Left cardiac atrium (tissue), 4 donors: ENCODE data around the gene NUDT11. TPM values are rescaled to one million over a fixed set of nuclear protein-coding genes. Genes with fewer than 3 reads are reported as not detected.
"Not testable (repeated sequence)": the region's sequence is repeated elsewhere in the genome, so short reads cannot be mapped to it uniquely, and the experiment has no call there.

Experiments
- ATAC-seq, 2 donors: fragments of 200-7000 bp; cut with Tn5 transposase; one replicate each; pipeline ENCODE4 v1.9.1; 2020; ENCODE audit warnings: mild to moderate bottlenecking in 2 of 2, moderate library complexity in 2 of 2
- DNase-seq: peaks from one replicate; pipeline ENCODE4 v3.0.0-alpha.2; 2020
- intact Hi-C, 2 donors: fragments of 100-400 bp; cut with DNase I; formaldehyde crosslinking; loops; one replicate each; pipeline versions ENCODE4 v1.14.1 to v1.15.1; 2022 to 2023
- long read RNA-seq: library from polyadenylated mRNA; unstranded; transcript quantifications from one replicate; pipeline ENCODE4 v2.0.0, GENCODE V29; 2021
- total RNA-seq, 2 donors: library from RNA; stranded (reverse); fragmentation: NEBNext Ultra II Directional; extraction: Animal tissue kit (Norgen Biotek cat#: 25700); gene quantifications; one replicate each; pipeline ENCODE4 v1.2.1, GENCODE V29; 2021
- donor health status: DM: no; HTN: yes; CAD: no.
- donor health status: DM: no; HTN: yes; CAD: no; lungs with severe emphysema.
- donor health status: DM: yes; HTN: yes; CAD: no.
- donor health status: Dilated cardiomyopathy.

Gene NUDT11
- under 1 TPM; 0.15 to 0.18 TPM for total RNA-seq
- long read RNA-seq, partial matches to known transcripts: 0 of 2 reads
- long read RNA-seq, other reads (novel, unspliced or antisense): 0 of 2 reads

DNA sequence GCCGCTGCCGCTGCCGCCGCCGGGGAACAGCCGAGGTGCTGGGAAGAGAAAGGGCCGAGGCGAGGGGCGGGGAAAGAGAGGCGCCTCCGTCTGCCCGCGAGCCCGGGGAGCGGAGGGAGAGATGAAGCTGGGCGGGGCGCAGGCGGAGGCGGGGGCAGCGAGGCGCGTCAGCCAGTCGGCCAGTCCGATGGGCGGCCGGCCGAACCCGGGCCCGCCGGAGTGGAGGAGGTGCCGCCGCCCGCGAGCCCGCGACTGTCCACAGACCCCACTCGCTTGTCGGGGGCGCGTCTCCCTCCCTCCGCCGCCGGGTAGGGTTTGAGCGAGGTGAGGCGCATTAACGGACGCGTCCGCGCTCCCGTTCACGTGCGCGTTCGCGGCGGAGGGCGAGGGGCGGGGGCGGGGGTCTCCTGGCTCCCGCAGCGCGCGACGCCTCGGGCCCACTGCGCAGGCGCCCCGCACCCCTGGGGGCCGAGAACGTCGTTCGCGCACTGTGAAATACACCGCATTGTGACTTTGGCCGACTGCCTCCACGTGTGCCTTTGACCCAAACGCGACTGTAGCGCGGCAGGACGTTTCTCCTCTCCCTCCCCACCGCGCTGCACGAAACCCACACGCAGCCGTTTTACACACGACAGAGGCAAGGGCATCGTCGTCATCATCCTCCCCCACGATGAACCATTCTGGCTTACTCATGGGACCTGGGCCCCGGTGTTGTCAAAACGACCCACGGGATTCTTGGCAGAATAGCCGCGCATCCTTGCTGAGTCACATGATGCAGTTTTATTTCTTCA, at the start of gene NUDT11:
Gene NUDT11 (minus strand): TSS at position 92 of the 791 bp plus-strand sequence. CDS start 148 bp downstream, outside the sequence.
- ATAC-seq: peak; percentile 90 to 99
- intact Hi-C loops: no loop called here
- DNase-seq: peak; percentile 69

DNA sequence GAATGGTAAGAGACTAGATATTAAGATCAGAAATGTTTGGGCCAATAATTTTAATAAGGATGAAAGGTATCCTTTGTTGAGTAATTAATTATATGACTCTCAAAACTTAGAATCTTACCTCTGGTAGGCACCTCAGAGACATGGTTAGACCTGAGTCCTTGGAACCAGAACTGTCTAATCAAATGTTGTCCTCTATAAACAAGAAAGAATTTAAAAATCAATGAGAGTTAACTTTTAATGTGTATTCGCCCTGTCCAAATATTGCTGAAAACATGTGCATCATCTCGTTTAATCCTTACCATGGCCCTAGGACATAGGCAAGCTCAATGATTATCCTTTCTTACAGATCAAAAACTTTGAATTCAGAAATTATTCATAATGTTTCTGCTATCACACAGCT, 24.0 kb upstream of the NUDT11 start:
- ATAC-seq (no peak), DNase-seq (no peak)
- intact Hi-C loops: no loop called here

DNA sequence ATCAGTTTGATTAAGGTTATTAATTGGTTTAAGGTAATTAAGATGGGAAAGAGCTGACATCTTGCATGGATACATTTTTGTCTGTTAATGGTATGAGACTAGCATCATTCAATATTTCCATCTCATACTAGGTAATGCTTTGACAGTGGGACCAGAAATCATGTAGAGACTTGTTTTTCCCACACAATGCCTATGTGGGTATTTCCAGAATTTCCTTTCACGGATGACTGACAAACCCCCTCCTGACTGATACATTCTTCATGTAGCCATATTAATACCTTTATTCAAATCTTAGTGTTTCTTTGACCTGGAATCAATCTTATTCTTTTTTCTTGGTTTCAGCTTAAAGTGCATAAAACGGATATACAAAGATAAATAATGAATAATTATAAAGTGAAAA, 22.7 kb upstream of the NUDT11 start:
- ATAC-seq, intact Hi-C loops, DNase-seq: not testable (repeated sequence)

DNA sequence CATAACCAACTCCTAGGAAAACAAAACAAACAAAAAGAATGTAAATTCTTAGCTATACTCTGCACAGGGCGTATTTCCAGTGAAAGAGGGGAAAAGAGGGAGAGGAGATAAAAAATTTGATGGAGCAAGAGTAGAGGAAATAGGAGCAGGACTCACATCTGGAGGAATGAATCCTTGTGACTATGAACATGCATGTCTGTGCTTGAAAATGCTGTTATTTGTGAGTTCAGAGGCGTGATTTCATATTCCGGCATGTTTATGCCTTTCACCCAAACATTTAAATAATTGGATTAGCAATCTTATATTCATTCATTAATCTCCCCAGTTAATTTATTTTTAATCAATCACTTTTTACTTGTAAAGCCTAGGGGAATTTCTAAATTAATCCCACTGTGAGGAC, 11.2 kb upstream of the NUDT11 start:
- ATAC-seq (no peak), DNase-seq (no peak)
- intact Hi-C loops: no loop called here

DNA sequence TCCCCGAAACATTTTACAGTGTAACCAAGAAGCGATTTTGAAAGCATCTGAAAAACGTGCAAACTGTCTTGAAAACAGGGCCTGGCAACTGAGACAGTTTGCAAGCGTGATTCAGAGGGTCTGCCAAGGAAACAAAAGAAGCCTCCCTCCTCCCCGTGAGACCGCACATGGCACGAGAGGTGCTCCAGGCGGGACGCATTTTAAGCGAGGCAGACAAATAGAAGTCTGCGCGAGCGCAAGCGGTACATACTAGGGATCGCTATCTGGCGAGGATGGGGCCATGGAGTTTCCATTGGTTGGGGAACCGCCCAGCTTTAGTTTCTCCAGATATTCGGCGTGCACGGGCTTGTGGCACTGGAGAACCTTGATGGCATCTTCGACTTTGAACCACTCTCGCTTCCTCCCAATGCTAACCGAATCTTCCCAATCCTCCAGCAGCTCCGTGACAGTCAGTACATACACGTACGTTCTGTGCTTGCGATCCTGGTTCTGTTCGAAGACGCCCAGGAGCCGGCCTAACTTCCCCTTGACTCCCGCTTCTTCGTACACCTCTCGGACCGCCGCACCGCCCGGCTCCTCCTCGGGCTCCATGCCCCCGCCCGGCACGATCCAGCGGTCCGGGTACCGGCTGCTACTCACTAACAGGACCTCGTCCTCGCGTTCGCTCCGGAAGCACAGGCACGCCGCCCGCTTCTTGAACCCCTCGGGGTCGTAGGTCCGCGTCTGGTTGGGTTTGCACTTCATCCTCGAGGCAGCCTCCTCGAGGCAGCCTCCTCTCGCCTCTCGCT, 497 bp downstream of the NUDT11 start:
- ATAC-seq: peak; percentile 36 to 78
- DNase-seq, intact Hi-C loops: not testable (repeated sequence)

DNA sequence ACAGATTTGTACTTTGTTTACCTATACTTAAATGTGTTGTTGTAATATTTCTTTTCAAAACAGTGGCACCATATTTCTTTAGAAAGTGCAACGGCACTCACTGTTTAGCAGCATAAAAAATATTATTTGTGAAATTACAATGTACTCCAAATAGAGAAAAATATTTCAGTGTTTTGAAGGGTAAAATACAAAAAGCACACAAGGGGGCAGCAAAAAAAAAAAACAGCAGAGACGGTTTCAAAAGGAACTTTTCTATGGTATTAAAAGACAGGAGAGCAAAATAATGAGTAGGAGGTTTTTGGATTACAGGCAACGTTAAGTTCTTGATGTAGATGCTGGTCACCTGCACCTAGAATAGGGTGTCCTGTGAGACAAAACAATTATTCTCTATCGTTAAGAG, 2.0 kb downstream of the NUDT11 start:
- no peak for DNase-seq
- intact Hi-C loops: no loop called here
- no peak for ATAC-seq

DNA sequence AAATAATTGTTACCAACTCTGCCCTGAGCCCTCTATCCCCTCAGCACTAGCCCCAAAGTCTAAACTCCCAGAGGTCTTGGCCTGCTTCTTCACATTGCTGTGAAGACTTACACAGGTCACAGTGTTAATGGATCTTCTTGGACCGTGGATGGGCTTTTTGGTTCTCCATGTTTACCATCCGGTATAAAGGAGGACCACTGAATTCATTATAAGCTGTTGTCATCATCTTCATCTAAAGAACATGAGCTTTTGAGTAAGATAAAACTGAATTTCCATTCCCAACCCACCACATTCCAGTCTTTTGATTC, 8.5 kb downstream of the NUDT11 start:
- ATAC-seq (no peak), DNase-seq (no peak)
- intact Hi-C loops: no loop called here

DNA sequence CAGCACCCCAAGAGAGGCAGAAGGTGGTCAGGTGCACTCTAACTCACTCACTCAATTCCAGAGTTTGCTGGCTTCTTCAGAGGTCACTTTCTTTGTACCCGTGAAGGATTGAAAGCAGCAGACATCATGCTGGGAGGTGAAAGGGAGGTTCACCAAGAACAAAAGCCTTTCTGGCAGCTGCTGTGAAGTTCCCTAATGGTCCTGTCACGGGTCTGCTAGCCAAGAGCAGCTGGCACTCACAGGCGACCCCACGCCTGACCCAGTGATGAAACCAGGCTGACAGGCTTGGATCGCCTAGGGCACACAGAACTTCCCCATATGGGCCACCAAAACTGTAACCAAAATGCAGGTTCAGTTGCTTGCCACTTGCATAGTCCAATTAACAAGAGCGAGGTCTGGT, 11.8 kb downstream of the NUDT11 start:
- DNase-seq: no peak
- no peak for ATAC-seq
- intact Hi-C loops: no loop called here

DNA sequence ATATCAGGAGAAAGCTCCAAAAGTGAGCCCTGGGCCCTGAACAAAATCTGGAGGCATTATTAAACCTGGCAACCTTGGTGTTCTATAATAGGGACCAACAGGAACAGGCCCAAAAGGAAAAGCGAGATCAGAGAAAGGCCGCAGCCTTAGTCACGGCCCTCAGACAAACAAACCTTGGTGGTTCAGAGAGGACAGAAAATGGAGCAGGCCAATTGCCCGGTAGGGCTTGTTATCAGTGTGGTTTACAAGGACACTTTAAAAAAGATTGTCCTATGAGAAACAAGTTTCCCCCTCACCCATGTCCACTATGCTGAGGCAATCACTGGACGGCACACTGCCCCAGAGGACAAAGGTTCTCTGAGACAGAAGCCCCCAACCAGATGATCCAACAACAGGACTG, 14.0 kb downstream of the NUDT11 start:
- ATAC-seq, DNase-seq, intact Hi-C loops: not testable (repeated sequence)

DNA sequence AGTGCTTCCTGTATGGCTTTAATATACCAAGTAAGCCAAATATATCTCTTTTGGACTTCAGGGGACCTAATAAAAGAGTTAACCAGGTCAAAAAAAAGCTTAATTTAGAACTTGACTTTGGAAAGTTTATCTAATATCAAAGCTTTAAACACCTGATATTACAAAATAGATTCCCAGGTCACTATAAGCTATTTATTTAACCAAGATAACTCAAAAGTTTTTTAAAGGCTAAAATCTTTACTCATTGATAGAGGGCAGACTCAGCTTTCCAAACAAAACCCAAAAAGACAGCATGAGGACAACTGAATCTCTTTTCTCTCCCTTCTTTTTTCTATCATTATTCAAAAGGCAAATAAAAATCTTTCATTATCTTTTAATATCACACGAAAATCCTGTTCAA, 19.5 kb downstream of the NUDT11 start:
- no peak for DNase-seq
- no peak for ATAC-seq
- intact Hi-C loops: no loop called here

DNA sequence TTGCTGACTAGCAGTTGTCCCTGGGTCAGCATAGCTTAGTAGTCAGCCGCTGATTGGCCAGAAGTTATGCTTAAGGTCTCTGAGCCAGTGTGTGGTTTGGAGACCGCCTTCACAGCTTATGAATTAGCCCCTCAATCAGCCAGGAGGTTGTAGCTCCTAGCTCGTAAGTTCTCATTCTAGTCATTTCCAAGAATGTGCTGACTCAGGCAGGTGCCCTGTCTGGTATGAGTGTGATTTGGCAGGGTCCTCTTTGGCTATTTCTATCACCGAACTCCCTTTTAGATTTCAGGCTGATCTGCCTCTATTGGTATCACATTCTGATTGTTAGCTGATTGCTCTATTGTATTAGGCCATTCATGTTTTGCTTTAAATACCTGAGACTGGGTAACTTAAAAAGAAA, 33.1 kb downstream of the NUDT11 start:
- ATAC-seq (no peak), DNase-seq (no peak)
- intact Hi-C loops: no loop called here

DNA sequence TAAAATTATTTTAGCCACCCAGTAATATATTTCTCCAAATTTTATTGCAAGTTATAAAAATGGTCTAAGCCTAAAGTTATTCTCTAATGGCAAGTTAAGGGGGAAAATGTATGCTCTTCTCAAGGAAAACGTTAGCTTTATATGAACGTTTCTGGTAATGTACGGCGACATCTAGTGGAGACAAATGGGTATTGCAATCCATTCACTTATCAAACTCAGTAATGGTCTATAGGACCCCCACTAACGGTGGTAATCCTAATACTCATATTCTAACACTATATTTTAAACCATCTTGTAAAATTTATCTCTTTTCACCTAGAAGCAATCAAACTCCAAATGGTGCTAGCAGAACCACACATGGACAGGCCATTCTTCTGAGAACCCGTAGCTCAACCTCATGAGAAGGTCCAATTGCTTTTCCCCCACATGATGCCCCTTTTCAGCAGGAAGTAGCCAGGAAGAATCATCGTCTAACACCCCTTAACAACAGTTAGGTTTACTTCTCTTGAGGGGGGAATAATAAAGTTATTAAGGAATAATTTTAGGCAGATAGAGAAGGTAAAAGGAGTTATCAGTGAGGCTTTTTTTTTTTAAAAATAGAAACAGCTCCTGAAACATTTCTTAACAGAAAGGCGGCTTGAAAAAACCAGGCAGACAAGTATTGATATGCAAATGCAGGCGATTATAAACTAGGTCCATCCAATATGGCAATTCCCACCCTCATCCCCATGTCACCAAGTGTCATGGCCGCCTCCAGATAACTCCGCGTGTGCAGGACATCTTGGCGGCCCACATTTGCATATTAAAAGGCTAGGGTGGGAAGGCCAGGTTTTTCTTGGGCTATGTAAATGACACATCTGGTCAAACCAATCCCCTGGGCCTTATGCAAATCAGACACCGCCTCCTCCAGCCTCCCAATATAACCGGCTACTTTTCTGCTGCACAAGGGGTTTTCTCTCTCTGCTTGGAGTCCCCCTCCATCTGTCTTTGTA, 35.0 kb downstream of the NUDT11 start:
- ATAC-seq (no peak), DNase-seq (no peak)
- intact Hi-C loops: no loop called here

DNA sequence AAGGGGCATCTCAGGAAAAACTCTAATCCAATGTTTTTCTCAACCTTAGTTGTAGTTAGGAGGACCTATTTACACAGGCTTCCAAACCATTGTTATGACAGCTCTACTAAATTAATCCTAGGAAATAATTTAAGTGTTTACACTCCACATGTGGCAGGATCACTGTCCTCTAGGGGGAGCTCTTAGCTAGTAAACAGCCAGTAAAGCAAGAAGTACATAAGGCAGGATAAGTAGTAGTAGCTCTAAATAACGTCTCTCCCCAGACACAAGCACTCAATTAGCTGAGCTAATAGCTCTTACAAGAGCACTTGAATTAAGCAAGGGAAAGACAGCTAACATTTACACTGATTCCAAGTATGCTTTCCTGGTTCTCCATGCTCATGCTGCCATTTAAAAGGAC, 37.3 kb downstream of the NUDT11 start:
- DNase-seq (no peak), ATAC-seq (no peak)
- intact Hi-C loops: loop anchor here in 1 of 2 donors (5.0 kb wide), 1 partner anchor 312 kb away; no protein-coding TSS in a partner anchor

DNA sequence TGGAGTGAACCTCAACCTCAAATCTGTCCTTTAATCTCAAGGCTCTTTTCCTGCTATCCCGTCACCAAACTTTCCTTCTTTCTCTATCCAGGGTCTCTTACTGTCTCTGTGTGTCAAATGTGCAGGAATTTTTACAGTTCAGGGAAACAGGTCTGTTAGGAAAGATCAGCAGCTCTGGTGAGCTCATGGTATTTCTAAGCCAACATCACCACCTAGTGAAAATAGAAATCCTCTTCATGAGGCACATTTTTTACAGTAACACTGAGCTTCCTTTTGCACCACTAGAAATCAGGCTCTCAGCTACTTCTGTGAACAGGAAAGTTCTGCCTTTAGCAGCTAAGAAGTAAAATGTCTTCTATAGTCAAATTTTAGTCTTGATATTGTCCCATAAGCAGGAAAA, 39.6 kb downstream of the NUDT11 start:
- ATAC-seq (no peak), DNase-seq (no peak)
- intact Hi-C loops: loop anchor here in 1 of 2 donors (5.0 kb wide), 1 partner anchor 310 kb away; no protein-coding TSS in a partner anchor

DNA sequence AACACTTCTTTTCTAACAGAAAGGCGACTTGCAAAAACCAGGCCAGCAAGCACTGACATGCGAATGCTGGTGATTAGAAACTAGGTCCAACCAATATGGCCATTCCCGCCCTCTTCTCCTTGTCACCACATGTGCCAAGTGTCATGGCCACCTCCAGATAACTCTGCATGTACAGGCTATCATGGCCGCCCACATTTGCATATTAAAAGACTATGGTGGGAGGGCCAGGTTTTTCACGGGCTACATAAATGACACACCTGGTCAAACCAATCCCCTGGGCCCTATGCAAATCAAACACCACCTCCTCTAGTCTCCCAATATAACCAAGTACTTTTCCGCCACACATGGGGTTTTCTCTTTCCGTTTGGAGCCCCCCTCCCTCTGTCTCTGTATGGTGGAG, 40.1 kb downstream of the NUDT11 start:
- ATAC-seq: peak in 1 of 2 donors; percentile 32
- intact Hi-C loops: loop anchor here in 1 of 2 donors (5.0 kb wide), 1 partner anchor 309 kb away; no protein-coding TSS in a partner anchor

DNA sequence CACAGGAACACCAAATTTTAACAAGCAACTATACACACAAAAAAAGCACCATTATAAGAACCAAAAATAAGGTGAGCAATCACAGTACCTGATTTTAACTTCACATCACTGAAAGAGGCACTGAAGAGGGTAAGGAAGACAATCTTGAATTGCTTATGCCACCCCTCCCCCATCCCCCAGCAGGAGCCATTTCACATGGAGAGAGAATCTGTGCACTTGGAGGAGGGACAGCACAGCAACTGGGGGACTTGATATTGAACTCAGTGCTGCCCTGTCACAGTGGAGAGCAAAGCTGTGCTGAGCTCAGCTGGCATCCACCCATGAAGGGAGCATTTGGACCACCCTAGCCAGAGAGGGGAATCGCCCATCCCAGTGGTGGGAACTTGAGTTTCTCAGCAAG, 56.0 kb downstream of the NUDT11 start:
- intact Hi-C loops: no loop called here
- ATAC-seq (no peak), DNase-seq (no peak)

More for the DNA sequence above, 40.1 kb downstream of the NUDT11 start:
- DNase-seq: no peak
